ENCODE data around the gene CH25H.

Gene CH25H

DNA sequence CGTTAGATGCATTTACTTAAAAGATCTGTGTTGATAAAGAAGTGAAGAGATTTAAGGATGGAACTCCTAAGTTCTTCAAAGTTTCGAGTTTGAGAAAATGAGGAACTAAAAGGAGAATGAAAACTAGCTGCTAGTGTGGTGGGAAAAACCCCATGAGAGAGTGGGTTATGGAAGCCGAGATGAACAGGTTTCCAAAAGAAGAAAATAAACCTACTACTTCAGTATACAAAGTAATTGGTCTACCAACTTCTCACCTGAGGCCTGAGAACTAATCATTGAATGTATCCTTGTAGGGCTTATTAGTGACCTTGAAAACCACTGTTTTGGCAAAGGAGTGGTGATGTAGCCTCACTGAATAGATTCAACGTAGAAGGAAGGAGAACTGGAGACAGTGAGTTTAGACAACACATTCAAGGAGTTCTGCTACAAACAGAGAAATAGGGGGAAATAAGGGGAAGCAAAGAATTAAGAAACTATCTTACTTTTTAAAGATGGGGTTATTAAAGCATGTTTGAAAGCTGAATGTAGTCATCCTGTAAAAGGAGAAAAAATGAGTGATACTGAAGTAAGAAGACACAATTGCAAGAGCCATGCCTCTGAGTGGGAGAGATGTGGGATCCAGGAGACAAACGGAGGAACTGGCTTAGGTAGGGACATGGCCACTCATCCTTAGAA lies 50.8 kb downstream of the CH25H start:
- DNase-seq (ENCODE audit: low read depth) = no peak
